B cell (primary cell): ENCODE data around the gene DZIP1L.

Source experiments
- CTCF ChIP-seq: fragments of 200-600 bp; IDR thresholded peaks from one replicate; pipeline ENCODE4 v1.8.0; 2022; ENCODE audit warnings: antibody characterized with exemption, mild to moderate bottlenecking
- EZH2 ChIP-seq: IDR thresholded peaks from 2 replicates; pipeline ENCODE4 v1.6.1; 2012; ENCODE audit warnings: borderline replicate concordance, low read depth, mild to moderate bottlenecking, moderate library complexity, low read length; ENCODE audit not compliant: insufficient read depth, poor library complexity, severe bottlenecking

GRCh38 chr3:138103466-138103865, 11.9 kb downstream of the DZIP1L start:
- TF ChIP-seq CTCF (no peak), EZH2 (no peak)
